OCI-LY7 (cell line): ENCODE data around the gene HPDL. TPM values are rescaled to one million over a fixed set of nuclear protein-coding genes. Genes with fewer than 3 reads are reported as not detected.

Experiments used
- BruUV-seq: library from RNA; stranded (reverse); fragments of 400-500 nt; replicated peaks from 2 replicates; lab custom pipeline; 2021; lab: Mats Ljungman, UMichigan
- CTCF ChIA-PET: fragments of 300-600 bp; sonication (Branson Sonifier 250); formaldehyde crosslinking; loops from one replicate; lab custom pipeline; 2022; ENCODE audit warnings: antibody characterized with exemption; ENCODE audit not compliant: unreplicated experiment; lab: Charles Lee
- POLR2A ChIA-PET: fragments of 300-600 bp; sonication (Branson Sonifier 250); formaldehyde crosslinking; loops from one replicate; lab custom pipeline; 2022; ENCODE audit warnings: antibody characterized with exemption; lab: Charles Lee
- DNase-seq: peaks from one replicate; pipeline ENCODE4 v3.0.0-alpha.2; 2015; ENCODE audit warnings: low spot score
- H2AFZ ChIP-seq: fragments of 200-600 bp; sonication (generic), shearing (Covaris generic); 2 replicates; pipeline ENCODE4 v1.6.1; 2014; ENCODE audit warnings: mild to moderate bottlenecking, antibody characterized with exemption, low read length, moderate library complexity
- H3K27ac ChIP-seq: fragments of 200-600 bp; sonication (generic); 2 replicates; pipeline ENCODE4 v1.5.1; 2014; ENCODE audit warnings: mixed run types, low read depth, mild to moderate bottlenecking, moderate library complexity, low read length, inconsistent platforms; ENCODE audit not compliant: poor library complexity, severe bottlenecking
- H3K36me3 ChIP-seq: fragments of 200-600 bp; sonication (generic); 2 replicates; pipeline ENCODE4 v1.6.1; 2014; ENCODE audit warnings: mild to moderate bottlenecking, antibody characterized with exemption, low read length, moderate library complexity, mixed read lengths; ENCODE audit not compliant: insufficient read depth
- H3K4me1 ChIP-seq: fragments of 200-600 bp; sonication (generic); 2 replicates; pipeline ENCODE4 v1.5.1; 2014; ENCODE audit warnings: mild to moderate bottlenecking, low read length; ENCODE audit not compliant: insufficient read depth, poor library complexity, severe bottlenecking
- H3K4me2 ChIP-seq: fragments of 200-600 bp; sonication (generic); 2 replicates; pipeline ENCODE4 v1.6.1; 2014; ENCODE audit warnings: mild to moderate bottlenecking, low read length
- H3K4me3 ChIP-seq: fragments of 200-600 bp; sonication (generic); 2 replicates; pipeline ENCODE4 v1.5.1; 2014; ENCODE audit warnings: mild to moderate bottlenecking, low read depth, low read length; ENCODE audit not compliant: poor library complexity, severe bottlenecking
- H3K79me2 ChIP-seq: fragments of 200-600 bp; sonication (generic); 2 replicates; pipeline ENCODE4 v1.6.1; 2016; ENCODE audit warnings: low read depth, mild to moderate bottlenecking, low read length, moderate library complexity, mixed read lengths; ENCODE audit not compliant: insufficient read depth
- H3K9me2 ChIP-seq: fragments of 200-600 bp; sonication (generic); 2 replicates; pipeline ENCODE4 v1.6.1; 2016; ENCODE audit warnings: mild to moderate bottlenecking, low read length, mixed read lengths; ENCODE audit not compliant: insufficient read depth
- H3K9me3 ChIP-seq: fragments of 200-600 bp; sonication (generic); 2 replicates; pipeline ENCODE4 v1.6.1; 2014; ENCODE audit warnings: mild to moderate bottlenecking, mixed run types, low read length, mixed read lengths
- H4K20me1 ChIP-seq: fragments of 200-600 bp; sonication (generic); 2 replicates; pipeline ENCODE4 v1.6.1; 2014; ENCODE audit warnings: mild to moderate bottlenecking, antibody characterized with exemption, low read length, moderate library complexity, mixed read lengths; ENCODE audit not compliant: insufficient read depth
- CTCF ChIP-seq: fragments of 200-600 bp; sonication (generic); conservative IDR thresholded peaks from 2 replicates; pipeline ENCODE4 v1.5.1; 2014; ENCODE audit warnings: mild to moderate bottlenecking, antibody characterized with exemption, low read length, moderate library complexity, mixed read lengths
- EZH2phosphoT487 ChIP-seq: fragments of 200-600 bp; sonication (generic); IDR thresholded peaks from 2 replicates; pipeline ENCODE4 v1.6.1; 2018; ENCODE audit warnings: low read depth, borderline replicate concordance, mild to moderate bottlenecking, mixed run types, antibody characterized with exemption, low read length, moderate library complexity, mixed read lengths
- intact Hi-C: fragments of 100-400 bp; cut with micrococcal nuclease; formaldehyde crosslinking; loops from one replicate; pipeline ENCODE4 v1.10.0; 2022; ENCODE audit not compliant: unreplicated experiment
- total RNA-seq, 2 experiments: library from RNA; depleted of rRNA in 1 of 2; stranded (reverse); fragments of >200 nt in 1 of 2; shearing (Covaris generic) in 1 of 2; gene quantifications; 2 replicates each; pipeline ENCODE4 v1.2.3, GENCODE V29; 2014 to 2022

The HPDL gene
- total RNA-seq, 2 experiments from 2014 or later, result 25.2 to 25.8 TPM

- Histone ChIP-seq H4K20me1 (no peaks in the 10 kb centered on the region), H3K36me3 (peaks cover 30% of the 10 kb centered on the region), H3K4me3 (no peak overlapping the region), H3K4me1 (peaks cover 25% of the 10 kb centered on the region), H3K9me3 (no peaks in the 10 kb centered on the region; the same call in 1 of the 2 replicates), H3K79me2 (peaks cover 11% of the 10 kb centered on the region; the same call in 1 of the 2 replicates), H3K27ac (no peak overlapping the region), H3K4me2 (peak overlapping the region; percentile 22), H2AFZ (no peak overlapping the region), H3K9me2 (no peaks in the 10 kb centered on the region)
- ChIA-PET CTCF (interaction anchor here (0.5 kb wide), 2 partner anchors 59 to 512 kb away, joined by 3 to 5 read pairs; no protein-coding TSS in a partner anchor), POLR2A (interaction anchor here (0.6 to 1.5 kb wide), 3 partner anchors 11 to 910 kb away, joined by 3 to 6 read pairs (median 5); no protein-coding TSS in a partner anchor)
- peak; percentile 44 for DNase-seq
- intact Hi-C loops, result no loop called here
- no TSS peak for BruUV-seq
- peak; percentile 58 for TF ChIP-seq CTCF
- TF ChIP-seq EZH2phosphoT487, result no peak
These were observed 7.9 kb downstream of the HPDL start for GRCh38 chr1:45334308-45335245.

- Histone ChIP-seq H3K9me3 (no peaks in the 10 kb centered on the region; the same call in 1 of the 2 replicates), H3K4me2 (no peak overlapping the region), H3K4me1 (peaks cover 25% of the 10 kb centered on the region), H3K4me3 (no peak overlapping the region), H3K27ac (no peak overlapping the region), H2AFZ (no peak overlapping the region), H3K79me2 (peaks cover 19% of the 10 kb centered on the region), H3K36me3 (peaks cover 30% of the 10 kb centered on the region), H4K20me1 (no peaks in the 10 kb centered on the region), H3K9me2 (no peaks in the 10 kb centered on the region)
- TF ChIP-seq CTCF (no peak), EZH2phosphoT487 (no peak)
- POLR2A ChIA-PET, result interaction anchor here (0.8 to 1.4 kb wide), 2 partner anchors 8 to 10 kb away, joined by 3 to 4 read pairs; partner anchors contain the start of gene HPDL
- BruUV-seq, result no TSS peak
- no peak for DNase-seq
- intact Hi-C loops, result no loop called here
- CTCF ChIA-PET, result no interaction called here
These were observed 9.2 kb downstream of the HPDL start for GRCh38 chr1:45335855-45336324.
